ENCODE measurements around the gene SLC47A2.

DNA sequence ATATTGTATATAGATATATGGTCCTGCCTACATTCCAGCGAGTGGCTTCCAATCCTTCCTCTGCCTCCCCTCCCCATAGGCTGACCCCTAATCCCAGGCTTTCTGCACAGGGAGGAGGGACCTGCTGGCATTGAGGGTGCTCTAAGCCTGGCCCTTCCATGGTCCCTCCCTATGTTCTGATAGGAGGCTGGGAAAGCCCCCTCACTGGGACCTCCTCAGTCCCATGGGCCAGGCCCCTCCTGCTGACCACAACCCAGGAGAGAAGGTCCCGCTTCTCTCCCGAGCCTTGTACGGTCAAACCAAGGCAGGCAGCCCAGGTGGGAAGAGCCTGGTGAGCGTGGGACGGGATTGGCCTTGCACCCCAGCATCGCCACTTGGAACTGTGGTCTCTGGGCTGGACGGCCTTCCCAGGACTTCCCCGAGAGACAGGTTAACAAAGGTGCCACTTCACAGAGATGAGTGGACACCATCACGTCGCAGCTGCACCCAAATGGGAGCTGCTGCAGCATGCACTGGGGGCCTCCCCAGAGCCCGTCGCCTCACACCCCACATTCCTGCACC is 30.9 kb upstream of the SLC47A2 start:
- no peak for TF ChIP-seq POLR2A (IDR thresholded peaks at IDR 0.05)
- TF ChIP-seq, protein P1, sequence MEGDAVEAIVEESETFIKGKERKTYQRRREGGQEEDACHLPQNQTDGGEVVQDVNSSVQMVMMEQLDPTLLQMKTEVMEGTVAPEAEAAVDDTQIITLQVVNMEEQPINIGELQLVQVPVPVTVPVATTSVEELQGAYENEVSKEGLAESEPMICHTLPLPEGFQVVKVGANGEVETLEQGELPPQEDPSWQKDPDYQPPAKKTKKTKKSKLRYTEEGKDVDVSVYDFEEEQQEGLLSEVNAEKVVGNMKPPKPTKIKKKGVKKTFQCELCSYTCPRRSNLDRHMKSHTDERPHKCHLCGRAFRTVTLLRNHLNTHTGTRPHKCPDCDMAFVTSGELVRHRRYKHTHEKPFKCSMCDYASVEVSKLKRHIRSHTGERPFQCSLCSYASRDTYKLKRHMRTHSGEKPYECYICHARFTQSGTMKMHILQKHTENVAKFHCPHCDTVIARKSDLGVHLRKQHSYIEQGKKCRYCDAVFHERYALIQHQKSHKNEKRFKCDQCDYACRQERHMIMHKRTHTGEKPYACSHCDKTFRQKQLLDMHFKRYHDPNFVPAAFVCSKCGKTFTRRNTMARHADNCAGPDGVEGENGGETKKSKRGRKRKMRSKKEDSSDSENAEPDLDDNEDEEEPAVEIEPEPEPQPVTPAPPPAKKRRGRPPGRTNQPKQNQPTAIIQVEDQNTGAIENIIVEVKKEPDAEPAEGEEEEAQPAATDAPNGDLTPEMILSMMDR (IDR thresholded peaks at IDR 0.05), result no peak

Measured in stomach (tissue), 4 donors.